ENCODE results near the gene ATAD1.
"Not testable (repeated sequence)": the region's sequence is repeated elsewhere in the genome, so short reads cannot be mapped to it uniquely, and the experiment has no call there.

DNA sequence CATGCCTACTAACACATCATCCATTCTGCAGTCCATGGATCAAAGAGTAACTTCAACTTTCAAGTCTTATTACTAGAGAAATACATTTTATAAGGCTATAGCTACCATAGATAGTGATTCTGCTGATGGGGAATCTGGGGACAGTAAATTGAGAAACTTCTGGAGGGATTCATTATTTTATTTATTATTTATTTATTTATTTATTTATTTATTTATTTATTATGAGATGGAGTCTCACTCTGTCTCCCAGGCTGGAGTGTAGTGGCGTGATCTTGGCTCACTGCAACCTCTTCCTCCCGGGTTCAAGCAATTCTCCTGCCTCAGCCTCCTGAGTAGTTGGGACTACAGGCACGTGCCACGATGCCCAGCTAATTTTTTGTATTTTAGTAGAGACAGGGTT, 11.0 kb upstream of the ATAD1 start:
- TF ChIP-seq POLR2A (IDR thresholded peaks at IDR 0.05): not testable (repeated sequence)
- TF ChIP-seq, protein P1, sequence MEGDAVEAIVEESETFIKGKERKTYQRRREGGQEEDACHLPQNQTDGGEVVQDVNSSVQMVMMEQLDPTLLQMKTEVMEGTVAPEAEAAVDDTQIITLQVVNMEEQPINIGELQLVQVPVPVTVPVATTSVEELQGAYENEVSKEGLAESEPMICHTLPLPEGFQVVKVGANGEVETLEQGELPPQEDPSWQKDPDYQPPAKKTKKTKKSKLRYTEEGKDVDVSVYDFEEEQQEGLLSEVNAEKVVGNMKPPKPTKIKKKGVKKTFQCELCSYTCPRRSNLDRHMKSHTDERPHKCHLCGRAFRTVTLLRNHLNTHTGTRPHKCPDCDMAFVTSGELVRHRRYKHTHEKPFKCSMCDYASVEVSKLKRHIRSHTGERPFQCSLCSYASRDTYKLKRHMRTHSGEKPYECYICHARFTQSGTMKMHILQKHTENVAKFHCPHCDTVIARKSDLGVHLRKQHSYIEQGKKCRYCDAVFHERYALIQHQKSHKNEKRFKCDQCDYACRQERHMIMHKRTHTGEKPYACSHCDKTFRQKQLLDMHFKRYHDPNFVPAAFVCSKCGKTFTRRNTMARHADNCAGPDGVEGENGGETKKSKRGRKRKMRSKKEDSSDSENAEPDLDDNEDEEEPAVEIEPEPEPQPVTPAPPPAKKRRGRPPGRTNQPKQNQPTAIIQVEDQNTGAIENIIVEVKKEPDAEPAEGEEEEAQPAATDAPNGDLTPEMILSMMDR (IDR thresholded peaks at IDR 0.05): not testable (repeated sequence)
